Stimulated activated effector memory CD8-positive, alpha-beta T cell treated with anti-CD3 and anti-CD28 coated beads, Interleukin-12 subunit alpha, Interleukin-12 subunit beta, amount 100 ng/mL, for 72 hours (primary cell): ENCODE data around the gene WSB1.
"Not testable (repeated sequence)": the region's sequence is repeated elsewhere in the genome, so short reads cannot be mapped to it uniquely, and the experiment has no call there.

ENCODE experiments used
- ATAC-seq: fragments of 150-1000 bp; cut with Tn5 transposase; 2 replicates; pipeline ENCODE4 v1.10.0; 2021
- DNase-seq, 2 donors: peaks; one replicate each; pipeline ENCODE4 v3.0.0; 2021 to 2022; ENCODE audit warnings: low spot score in 2 of 2
- H3K27ac Mint-ChIP-seq: one replicate; pipeline ENCODE4 v1.8.0; 2022; ENCODE audit warnings: mild to moderate bottlenecking, mixed read lengths
- H3K36me3 Mint-ChIP-seq: one replicate; pipeline ENCODE4 v1.8.0; 2022; ENCODE audit warnings: mild to moderate bottlenecking, mixed read lengths
- H3K4me1 Mint-ChIP-seq: one replicate; pipeline ENCODE4 v1.8.0; 2022; ENCODE audit warnings: mixed read lengths
- H3K4me3 Mint-ChIP-seq: one replicate; pipeline ENCODE4 v1.8.0; 2022; ENCODE audit warnings: mild to moderate bottlenecking, mixed read lengths
- H3K9me3 Mint-ChIP-seq: one replicate; pipeline ENCODE4 v1.8.0; 2022; ENCODE audit warnings: mixed read lengths

Gene WSB1, protein sequence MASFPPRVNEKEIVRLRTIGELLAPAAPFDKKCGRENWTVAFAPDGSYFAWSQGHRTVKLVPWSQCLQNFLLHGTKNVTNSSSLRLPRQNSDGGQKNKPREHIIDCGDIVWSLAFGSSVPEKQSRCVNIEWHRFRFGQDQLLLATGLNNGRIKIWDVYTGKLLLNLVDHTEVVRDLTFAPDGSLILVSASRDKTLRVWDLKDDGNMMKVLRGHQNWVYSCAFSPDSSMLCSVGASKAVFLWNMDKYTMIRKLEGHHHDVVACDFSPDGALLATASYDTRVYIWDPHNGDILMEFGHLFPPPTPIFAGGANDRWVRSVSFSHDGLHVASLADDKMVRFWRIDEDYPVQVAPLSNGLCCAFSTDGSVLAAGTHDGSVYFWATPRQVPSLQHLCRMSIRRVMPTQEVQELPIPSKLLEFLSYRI

DNA sequence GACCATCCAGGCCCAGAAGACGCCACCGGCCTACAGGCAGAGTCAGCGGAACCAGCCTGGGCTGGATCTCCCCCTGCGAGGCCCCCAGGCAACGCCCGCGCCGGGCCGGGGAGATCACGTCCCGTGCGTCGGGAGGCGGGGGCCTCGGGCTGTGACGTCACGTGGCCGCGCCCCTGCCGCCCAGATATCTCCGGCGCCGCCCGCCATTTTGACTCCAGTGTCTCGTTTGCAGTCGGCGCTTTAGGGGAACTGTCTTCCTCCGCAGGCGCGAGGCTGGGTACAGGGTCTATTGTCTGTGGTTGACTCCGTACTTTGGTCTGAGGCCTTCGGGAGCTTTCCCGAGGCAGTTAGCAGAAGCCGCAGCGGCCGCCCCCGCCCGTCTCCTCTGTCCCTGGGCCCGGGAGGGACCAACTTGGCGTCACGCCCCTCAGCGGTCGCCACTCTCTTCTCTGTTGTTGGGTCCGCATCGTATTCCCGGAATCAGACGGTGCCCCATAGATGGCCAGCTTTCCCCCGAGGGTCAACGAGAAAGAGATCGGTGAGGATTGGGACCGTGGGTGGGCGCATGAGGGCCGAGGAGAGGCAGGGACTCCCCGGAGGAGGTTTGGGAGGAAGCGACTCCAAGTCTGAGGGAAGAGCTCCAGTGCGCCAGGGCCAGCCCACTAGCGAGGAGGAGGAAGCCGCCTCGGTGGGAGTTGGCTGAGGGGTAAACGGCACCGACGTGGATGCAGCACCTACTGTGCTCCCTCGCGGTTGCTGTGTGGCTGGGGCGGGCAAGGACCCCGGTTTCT lies at the start of gene WSB1:
Gene WSB1, plus strand, starts transcription at position 217 of the 791 bp plus-strand sequence. Its CDS starts 282 bp downstream, at position 499.
- Mint-ChIP-seq H3K4me1 (peaks cover 39% of the 10 kb centered on the region), H3K9me3 (no peaks in the 10 kb centered on the region), H3K36me3 (peaks cover 55% of the 10 kb centered on the region), H3K27ac (peak within 1 kb of the TSS; percentile 99), H3K4me3 (peak within 1 kb of the TSS; percentile 99)
- ATAC-seq (peak; percentile 93), DNase-seq (peak; percentile 90 to 95)

DNA sequence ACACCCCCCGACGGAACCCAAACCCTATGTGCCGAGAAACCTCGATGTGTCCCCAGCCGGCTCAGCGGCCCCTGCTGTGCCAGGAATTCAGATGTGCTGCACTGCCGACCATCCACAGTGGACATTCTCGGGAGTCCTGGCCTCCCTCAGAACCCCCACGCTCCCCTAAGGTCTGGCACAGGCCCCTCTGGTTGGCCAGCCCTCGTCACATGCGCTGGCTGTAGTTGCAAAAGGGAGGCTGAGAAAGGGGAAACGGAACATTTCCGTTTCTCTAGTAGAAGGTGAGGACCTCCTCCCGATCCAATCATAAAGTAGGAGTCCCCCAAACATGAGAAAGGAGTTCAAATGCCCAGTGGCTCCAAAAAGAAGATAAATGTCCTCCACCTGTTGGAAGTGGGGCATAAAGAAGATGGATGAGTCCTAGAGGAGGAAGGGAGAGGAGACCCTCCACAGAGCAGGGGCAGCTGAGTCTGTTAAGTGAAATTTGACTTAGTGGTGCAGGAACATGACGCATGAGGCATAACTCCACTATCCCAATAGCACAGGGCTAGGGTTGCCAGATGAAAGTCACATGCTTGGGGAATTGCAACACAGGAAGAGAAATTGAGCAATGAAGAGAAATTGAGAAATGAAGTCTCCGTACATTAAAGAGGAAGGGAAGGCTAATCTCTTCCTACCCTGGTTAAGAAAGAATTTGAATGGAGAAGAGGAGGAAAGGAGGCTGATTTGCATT lies 49.3 kb upstream of the WSB1 start:
- no peak overlapping the region for H3K4me3 Mint-ChIP-seq
- ATAC-seq, result no peak
- no peaks in the 10 kb centered on the region for H3K9me3 Mint-ChIP-seq

DNA sequence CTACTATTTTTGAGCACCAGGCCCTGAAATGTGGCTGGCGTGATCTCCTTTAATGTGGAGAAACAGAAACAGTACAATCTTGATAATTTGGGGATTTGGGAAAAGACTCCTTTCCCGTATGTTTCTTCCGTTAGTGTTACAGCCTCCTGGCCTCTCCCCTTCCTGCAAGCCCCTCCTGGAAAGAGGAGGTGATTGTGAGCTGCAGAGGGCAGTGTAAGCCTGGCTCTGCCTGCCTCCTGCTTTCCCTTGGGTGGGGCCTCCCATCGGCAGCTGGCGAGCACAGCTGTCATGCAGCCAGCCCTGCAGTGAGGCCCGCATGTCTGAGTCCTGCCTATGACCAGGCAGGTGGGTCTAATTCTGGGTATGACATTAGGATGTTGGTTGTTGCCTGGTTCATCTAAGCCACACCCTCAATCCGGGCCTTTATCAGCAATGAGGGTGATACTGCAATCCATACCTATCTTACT lies 48.7 kb upstream of the WSB1 start:
- Mint-ChIP-seq H3K4me1 (peaks cover 19% of the 10 kb centered on the region), H3K27ac (no peak overlapping the region), H3K4me3 (no peak overlapping the region), H3K9me3 (no peaks in the 10 kb centered on the region), H3K36me3 (no peaks in the 10 kb centered on the region)
- peak; percentile 89 for ATAC-seq
- DNase-seq, result no peak

More for the DNA sequence above, 49.3 kb upstream of the WSB1 start:
- Mint-ChIP-seq H3K36me3 (no peaks in the 10 kb centered on the region), H3K4me1 (peaks cover 19% of the 10 kb centered on the region), H3K27ac (no peak overlapping the region)
- DNase-seq, result peak in 1 of 2 donors; percentile 22

- no peaks in the 10 kb centered on the region for H3K36me3 Mint-ChIP-seq
- H3K4me3 Mint-ChIP-seq, result no peak overlapping the region
- H3K27ac Mint-ChIP-seq, result no peak overlapping the region
- H3K4me1 Mint-ChIP-seq, result peaks cover 15% of the 10 kb centered on the region
- ATAC-seq (no peak), DNase-seq (no peak)
- no peaks in the 10 kb centered on the region for H3K9me3 Mint-ChIP-seq
Measured at GRCh38 chr17:27246537-27246936, 47.4 kb upstream of the WSB1 start.

- Mint-ChIP-seq H3K9me3 (no peaks in the 10 kb centered on the region), H3K4me3 (no peak overlapping the region), H3K27ac (no peak overlapping the region), H3K36me3 (no peaks in the 10 kb centered on the region), H3K4me1 (peaks cover 10% of the 10 kb centered on the region)
- DNase-seq (no peak), ATAC-seq (no peak)
Measured at GRCh38 chr17:27247071-27247957, 46.6 kb upstream of the WSB1 start.

DNA sequence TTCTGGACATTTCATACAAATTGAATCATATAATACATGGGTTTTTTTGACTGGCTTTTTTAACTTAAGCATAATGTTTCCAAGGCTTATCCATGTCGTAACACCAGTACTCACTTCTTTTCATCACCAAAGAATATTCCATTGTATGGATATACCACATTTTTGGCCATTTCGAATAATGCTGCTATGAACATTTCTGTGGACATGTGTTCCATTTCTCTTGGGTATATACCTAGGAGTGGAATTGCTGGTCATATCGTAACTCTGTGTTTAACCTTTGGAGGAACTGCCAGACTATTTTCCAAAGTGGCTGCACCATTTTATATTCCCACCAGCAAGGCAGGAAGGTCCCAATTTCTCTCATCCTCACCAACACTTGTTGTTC lies 46.0 kb upstream of the WSB1 start:
- Mint-ChIP-seq H3K36me3 (no peaks in the 10 kb centered on the region), H3K27ac (no peak overlapping the region), H3K9me3 (no peaks in the 10 kb centered on the region), H3K4me3 (no peak overlapping the region), H3K4me1 (peaks cover 10% of the 10 kb centered on the region)
- ATAC-seq (no peak), DNase-seq (no peak)

DNA sequence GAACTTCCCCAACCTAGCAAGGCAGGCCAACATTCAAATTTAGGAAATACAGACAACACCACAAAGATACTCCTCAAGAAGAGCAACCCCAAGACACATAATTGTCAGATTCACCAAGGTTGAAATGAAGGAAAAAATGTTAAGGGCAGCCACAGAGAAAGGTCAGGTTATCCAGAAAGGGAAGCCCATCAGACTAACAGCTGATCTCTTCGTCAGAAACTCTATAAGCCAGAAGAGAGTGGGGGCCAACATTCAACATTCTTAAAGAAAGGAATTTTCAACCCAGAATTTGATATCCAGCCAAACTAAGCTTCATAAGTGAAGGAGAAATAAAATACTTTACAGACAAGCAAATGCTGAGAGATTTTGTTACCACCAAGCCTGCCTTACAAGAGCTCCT lies 43.1 kb upstream of the WSB1 start:
- H3K36me3 Mint-ChIP-seq, H3K4me1 Mint-ChIP-seq, H3K27ac Mint-ChIP-seq, DNase-seq, H3K9me3 Mint-ChIP-seq, ATAC-seq, H3K4me3 Mint-ChIP-seq: not testable (repeated sequence)

DNA sequence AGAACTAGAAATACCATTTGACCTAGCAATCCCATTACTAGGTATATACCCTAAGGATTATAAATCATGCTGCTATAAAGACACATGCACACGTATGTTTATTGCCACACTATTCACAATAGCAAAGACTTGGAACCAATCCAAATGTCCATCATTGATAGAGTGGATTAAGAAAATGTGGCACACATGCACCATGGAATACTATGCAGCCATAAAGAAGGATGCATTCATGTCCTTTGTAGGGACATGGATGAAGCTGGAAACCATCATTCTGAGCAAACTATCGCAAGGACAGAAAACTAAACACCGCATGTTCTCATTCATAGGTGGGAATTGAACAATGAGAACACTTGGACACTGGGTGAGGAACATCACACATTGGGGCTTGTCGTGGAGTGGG lies 39.1 kb upstream of the WSB1 start:
- H3K9me3 Mint-ChIP-seq, H3K4me1 Mint-ChIP-seq, H3K36me3 Mint-ChIP-seq, H3K4me3 Mint-ChIP-seq, ATAC-seq, H3K27ac Mint-ChIP-seq, DNase-seq: not testable (repeated sequence)

GRCh38 chr17:27256225-27257030 lies 37.5 kb upstream of the WSB1 start:
- ATAC-seq (no peak), DNase-seq (no peak)
- Mint-ChIP-seq H3K4me1 (no peaks in the 10 kb centered on the region), H3K36me3 (no peaks in the 10 kb centered on the region), H3K27ac (no peak overlapping the region), H3K4me3 (no peak overlapping the region), H3K9me3 (no peaks in the 10 kb centered on the region)

DNA sequence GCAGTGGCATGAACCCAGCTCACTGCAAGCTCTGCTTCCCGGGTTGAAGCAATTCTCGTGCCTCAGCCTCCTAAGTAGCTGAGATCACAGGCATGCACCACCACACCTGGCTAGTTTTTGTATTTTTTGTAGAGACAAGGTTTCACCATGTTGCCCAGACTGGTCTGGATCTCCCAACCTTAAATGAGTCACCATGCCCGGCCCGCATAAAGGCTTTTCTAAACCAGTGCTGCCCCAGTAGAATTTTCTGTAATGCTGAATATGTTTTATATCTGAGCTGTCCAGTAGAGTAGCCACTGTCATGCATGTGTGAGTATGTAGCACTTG lies 36.9 kb upstream of the WSB1 start:
- no peaks in the 10 kb centered on the region for H3K4me1 Mint-ChIP-seq
- H3K4me3 Mint-ChIP-seq, result no peak overlapping the region
- H3K36me3 Mint-ChIP-seq, result no peaks in the 10 kb centered on the region

DNA sequence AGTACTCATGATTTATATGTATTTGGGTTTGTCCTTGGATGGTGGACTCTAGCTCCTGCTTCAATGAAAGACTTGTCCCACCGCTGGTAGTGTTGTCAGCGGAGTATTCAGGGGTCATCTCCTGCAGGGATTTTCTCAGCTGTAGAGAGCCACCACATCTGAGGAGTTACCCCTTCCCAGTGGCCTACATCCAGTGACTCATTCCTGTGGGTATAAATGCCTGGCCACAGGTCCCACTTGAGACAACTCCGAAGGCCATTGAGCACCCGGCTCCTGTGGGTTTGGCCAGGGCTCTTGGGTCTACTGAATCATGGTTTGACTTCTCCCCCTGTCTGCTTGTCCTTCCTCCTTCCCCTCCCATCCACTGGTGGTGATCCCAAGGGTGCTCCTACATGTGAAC lies 34.6 kb upstream of the WSB1 start:
- H3K4me1 Mint-ChIP-seq, result no peaks in the 10 kb centered on the region
- no peaks in the 10 kb centered on the region for H3K36me3 Mint-ChIP-seq

More for the DNA sequence above, 36.9 kb upstream of the WSB1 start:
- ATAC-seq (no peak), DNase-seq (no peak)
- Mint-ChIP-seq H3K27ac (no peak overlapping the region), H3K9me3 (no peaks in the 10 kb centered on the region)

DNA sequence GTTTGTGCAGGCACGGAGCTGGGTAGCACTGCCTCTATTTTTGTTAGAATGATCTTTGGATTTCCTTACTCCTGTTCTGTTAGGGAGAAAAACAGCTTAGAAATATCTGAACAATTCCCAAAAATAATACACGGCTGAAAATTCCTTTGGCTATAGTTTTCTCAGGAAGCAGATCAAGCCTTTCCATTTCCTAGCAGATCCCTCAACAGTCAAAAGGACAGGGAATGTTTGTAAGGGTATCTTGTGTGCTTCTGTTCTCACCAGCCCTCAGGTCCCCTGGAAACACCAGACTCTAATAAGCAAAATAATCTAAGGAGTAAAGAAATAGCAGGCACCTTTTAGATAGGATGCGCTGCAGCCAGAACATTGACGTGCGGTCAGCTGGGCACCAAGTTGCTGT lies 30.5 kb upstream of the WSB1 start:
- Mint-ChIP-seq H3K9me3 (no peaks in the 10 kb centered on the region), H3K4me3 (no peak overlapping the region), H3K4me1 (no peaks in the 10 kb centered on the region), H3K36me3 (no peaks in the 10 kb centered on the region), H3K27ac (no peak overlapping the region)
- ATAC-seq, result no peak
- no peak for DNase-seq

More for the DNA sequence above, 34.6 kb upstream of the WSB1 start:
- no peaks in the 10 kb centered on the region for H3K9me3 Mint-ChIP-seq
- DNase-seq (no peak), ATAC-seq (no peak)
- H3K27ac Mint-ChIP-seq, result no peak overlapping the region
- H3K4me3 Mint-ChIP-seq, result no peak overlapping the region

GRCh38 chr17:27264068-27264812 lies 29.7 kb upstream of the WSB1 start:
- no peak for DNase-seq

More at GRCh38 chr17:27264068-27264812, 29.7 kb upstream of the WSB1 start:
- no peak for ATAC-seq
- H3K36me3 Mint-ChIP-seq, result no peaks in the 10 kb centered on the region
- H3K4me1 Mint-ChIP-seq, result no peaks in the 10 kb centered on the region
- no peak overlapping the region for H3K27ac Mint-ChIP-seq
- no peak overlapping the region for H3K4me3 Mint-ChIP-seq
- H3K9me3 Mint-ChIP-seq, result no peaks in the 10 kb centered on the region
